ENCODE measurements around the gene CCL22. TPM values are rescaled to one million over a fixed set of nuclear protein-coding genes. Genes with fewer than 3 reads are reported as not detected.
A peak's percentile ranks its signal among the peaks of the same experiment; 100 is the strongest.

The CCL22 gene
- total RNA-seq, 1 experiment from 2014 or later = not detected

DNA sequence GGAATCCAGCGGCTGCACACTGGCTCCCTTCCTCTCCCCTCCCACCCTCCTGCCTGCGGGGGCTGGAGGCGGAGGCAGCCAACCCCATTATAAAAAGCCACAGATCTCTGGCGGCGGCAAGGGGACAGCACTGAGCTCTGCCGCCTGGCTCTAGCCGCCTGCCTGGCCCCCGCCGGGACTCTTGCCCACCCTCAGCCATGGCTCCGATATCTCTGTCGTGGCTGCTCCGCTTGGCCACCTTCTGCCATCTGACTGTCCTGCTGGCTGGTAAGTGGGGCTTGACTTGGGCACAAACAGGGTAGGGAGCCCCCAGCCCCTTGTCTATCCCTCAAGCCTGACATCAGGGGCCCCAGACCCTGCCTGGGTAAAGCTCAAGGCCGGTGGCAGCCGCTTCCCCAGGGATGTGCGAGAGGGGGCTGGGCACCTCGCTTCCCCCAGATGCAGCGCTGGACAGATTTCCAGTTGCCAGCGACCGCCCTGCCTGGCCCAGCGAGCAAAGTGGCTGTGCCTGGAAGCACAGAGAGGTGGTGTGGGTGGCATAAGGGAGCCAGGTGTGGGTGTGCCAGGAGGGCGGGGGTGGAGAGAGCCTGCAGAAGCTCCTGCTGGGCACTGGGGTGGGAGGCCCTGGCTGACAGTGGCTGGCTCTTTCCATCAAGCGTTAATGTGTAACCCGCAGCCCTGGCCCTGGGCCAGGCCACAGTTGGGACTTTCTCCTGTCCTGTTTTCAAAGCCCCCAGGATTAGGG, 14.0 kb downstream of the CCL22 start, which contains the start of gene CX3CL1:
TSS of gene CX3CL1 (plus strand) at position 119 of the 745 bp plus-strand sequence. CDS start at position 198, 79 bp downstream.
- no peak within 1 kb of the TSS for H3K27ac ChIP-seq (ENCODE audit: insufficient read length, low read depth, low read length)
- H3K27me3 ChIP-seq (ENCODE audit: insufficient read depth, low read length) = no peaks in the 10 kb centered on the region
- H3K36me3 Mint-ChIP-seq (ENCODE audit: insufficient read depth in 1 of 3, low read depth in 3 of 3) = no peaks in the 10 kb centered on the region
- no peaks in the 10 kb centered on the region for H3K9me3 ChIP-seq (ENCODE audit: control insufficient read depth, low read depth, low read length)
- H2AK5ac ChIP-seq (ENCODE audit: insufficient read length, low read length) = no peak within 1 kb of the TSS
- no peak within 1 kb of the TSS for H3T11ph ChIP-seq (ENCODE audit: low read length)
- no peak within 1 kb of the TSS for H2BK15ac ChIP-seq (ENCODE audit: low read depth, low read length)
- H2BK20ac ChIP-seq (ENCODE audit: low read depth, low read length, poor library complexity, severe bottlenecking) = no peak within 1 kb of the TSS
- peak; percentile 86 for DNase-seq
- H2AFZ ChIP-seq (ENCODE audit: low read length) = no peak within 1 kb of the TSS
- H3K27ac Mint-ChIP-seq = peak within 1 kb of the TSS in 1 of 3 experiments; percentile 28; a peak in 1 of 7 replicates
- H3K27me3 Mint-ChIP-seq (ENCODE audit: low read depth) = peaks cover 1% of the 10 kb centered on the region; the same call in 1 of the 2 replicates
- H4K5ac ChIP-seq (ENCODE audit: insufficient read length, low read depth, low read length) = no peak within 1 kb of the TSS
- H3K23ac ChIP-seq (ENCODE audit: insufficient read length, low read depth, low read length) = no peak within 1 kb of the TSS
- H4K20me1 ChIP-seq (ENCODE audit: control insufficient read depth, insufficient read depth, insufficient read length) = no peaks in the 10 kb centered on the region
- H3K56ac ChIP-seq (ENCODE audit: insufficient read length, low read depth, low read length) = no peak within 1 kb of the TSS
- H3K9ac ChIP-seq (ENCODE audit: extremely low read depth, insufficient read length, low read length) = no peak within 1 kb of the TSS
- H3K4ac ChIP-seq (ENCODE audit: low read depth, low read length) = no peak within 1 kb of the TSS
- no peak within 1 kb of the TSS for H4K91ac ChIP-seq (ENCODE audit: insufficient read length, low read depth, low read length)
- no peaks in the 10 kb centered on the region for H3K79me2 ChIP-seq (ENCODE audit: insufficient read depth, low read length)
- H2BK5ac ChIP-seq (ENCODE audit: insufficient read length, low read length) = no peak within 1 kb of the TSS
- H3K14ac ChIP-seq (ENCODE audit: insufficient read depth, low read length) = peak within 1 kb of the TSS; percentile 77; the same call in 1 of the 2 replicates
- TF ChIP-seq, protein P1, sequence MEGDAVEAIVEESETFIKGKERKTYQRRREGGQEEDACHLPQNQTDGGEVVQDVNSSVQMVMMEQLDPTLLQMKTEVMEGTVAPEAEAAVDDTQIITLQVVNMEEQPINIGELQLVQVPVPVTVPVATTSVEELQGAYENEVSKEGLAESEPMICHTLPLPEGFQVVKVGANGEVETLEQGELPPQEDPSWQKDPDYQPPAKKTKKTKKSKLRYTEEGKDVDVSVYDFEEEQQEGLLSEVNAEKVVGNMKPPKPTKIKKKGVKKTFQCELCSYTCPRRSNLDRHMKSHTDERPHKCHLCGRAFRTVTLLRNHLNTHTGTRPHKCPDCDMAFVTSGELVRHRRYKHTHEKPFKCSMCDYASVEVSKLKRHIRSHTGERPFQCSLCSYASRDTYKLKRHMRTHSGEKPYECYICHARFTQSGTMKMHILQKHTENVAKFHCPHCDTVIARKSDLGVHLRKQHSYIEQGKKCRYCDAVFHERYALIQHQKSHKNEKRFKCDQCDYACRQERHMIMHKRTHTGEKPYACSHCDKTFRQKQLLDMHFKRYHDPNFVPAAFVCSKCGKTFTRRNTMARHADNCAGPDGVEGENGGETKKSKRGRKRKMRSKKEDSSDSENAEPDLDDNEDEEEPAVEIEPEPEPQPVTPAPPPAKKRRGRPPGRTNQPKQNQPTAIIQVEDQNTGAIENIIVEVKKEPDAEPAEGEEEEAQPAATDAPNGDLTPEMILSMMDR (conservative IDR thresholded peaks at IDR 0.05) = peak; percentile 36; the same call in 2 of the 3 replicates
- WGBS (ENCODE audit: extremely low coverage, insufficient read length, low lambda C conversion rate) = no CpG with 5 or more reads among the region's 23 CpGs
- H3K4me2 ChIP-seq (ENCODE audit: insufficient read depth, insufficient read length, low read length) = peak within 1 kb of the TSS; percentile 14
- H3K79me1 ChIP-seq (ENCODE audit: insufficient read depth, low read depth, low read length, poor library complexity, severe bottlenecking) = no peaks in the 10 kb centered on the region
- no peaks in the 10 kb centered on the region for H3K9me3 Mint-ChIP-seq
- H3K23me2 ChIP-seq (ENCODE audit: insufficient read length, low read depth, low read length, poor library complexity, severe bottlenecking) = no peaks in the 10 kb centered on the region
- peaks cover 3% of the 10 kb centered on the region; the same call in 1 of the 2 replicates for H3K4me1 ChIP-seq (ENCODE audit: insufficient read depth, low read length)
- H2BK12ac ChIP-seq (ENCODE audit: insufficient read length, low read depth, low read length) = no peak within 1 kb of the TSS
- peaks cover 22 to 29% of the 10 kb centered on the region in 2 experiments for H3K4me1 Mint-ChIP-seq
- no peak within 1 kb of the TSS for H2BK120ac ChIP-seq (ENCODE audit: low read depth, low read length, poor library complexity, severe bottlenecking)
- peak within 1 kb of the TSS; percentile 41 for H3K18ac ChIP-seq (ENCODE audit: insufficient read length, low read depth, low read length)
- H4K8ac ChIP-seq (replicated peaks; ENCODE audit: insufficient read length, low read depth, low read length) = no peak within 1 kb of the TSS
- H3K4me3 Mint-ChIP-seq = peak within 1 kb of the TSS; percentile 42 to 68; a peak in 4 of 5 replicates

All from H9 (cell line).